OCI-M2 (cell line): Measurements from ENCODE around the gene NKD2.

Experiments used
- DNase-seq: peaks from one replicate; lab custom pipeline; 2025; ENCODE audit not compliant: unreplicated experiment; lab: John Stamatoyannopoulos, UW

NKD2 gene

GRCh38 chr5:1083823-1084605 is 75.4 kb downstream of the NKD2 start:
- no peak for DNase-seq

- DNase-seq: no peak
These were observed 76.8 kb downstream of the NKD2 start for GRCh38 chr5:1085391-1085790.

- DNase-seq: no peak
These were observed 77.5 kb downstream of the NKD2 start for GRCh38 chr5:1086137-1086536.

GRCh38 chr5:1086871-1087270 is 78.3 kb downstream of the NKD2 start:
- no peak for DNase-seq

DNA sequence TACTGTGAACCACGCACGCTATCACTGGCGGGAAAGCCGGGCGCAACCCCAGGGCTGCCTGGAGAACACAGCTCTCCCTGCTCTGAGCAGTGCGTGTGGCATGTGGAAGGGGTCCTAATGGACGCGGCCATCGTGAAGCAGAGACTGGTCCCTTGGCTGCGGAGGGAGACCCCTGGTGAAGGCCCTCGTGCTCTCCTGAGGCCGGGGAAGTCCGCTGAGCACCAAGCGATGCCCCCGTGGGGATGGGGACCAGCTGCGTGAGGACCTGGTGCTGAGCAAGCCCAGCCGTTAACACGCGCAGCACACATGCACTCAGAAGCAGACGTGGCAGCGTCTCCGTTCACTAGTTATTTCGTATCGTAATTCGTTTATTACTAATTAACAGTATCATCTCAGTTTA is 78.8 kb downstream of the NKD2 start:
- no peak for DNase-seq

DNA sequence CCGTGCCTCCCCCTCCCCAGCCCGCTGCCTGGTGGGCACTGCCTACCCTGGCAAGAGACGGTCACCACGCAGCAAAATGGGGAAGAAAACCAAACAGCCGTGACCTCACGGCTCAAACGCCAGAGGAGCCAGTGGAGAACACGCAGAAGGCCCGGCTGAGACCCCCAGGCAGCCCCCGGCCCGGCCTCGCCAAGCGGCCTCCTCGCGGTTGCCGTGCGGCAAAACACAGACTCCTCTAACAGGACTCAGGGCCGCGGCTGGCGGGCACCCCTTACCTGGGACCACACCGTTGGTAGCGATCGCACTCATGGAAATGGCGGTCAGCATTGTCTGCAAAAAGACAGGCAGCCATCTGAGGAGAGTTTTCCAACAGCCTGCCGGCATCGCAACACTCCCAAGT is 79.4 kb downstream of the NKD2 start:
- no peak for DNase-seq
